HepG2 (cell line): ENCODE results near the gene MST1R. TPM values are rescaled to one million over a fixed set of nuclear protein-coding genes. Genes with fewer than 3 reads are reported as not detected.
A peak's percentile ranks its signal among the peaks of the same experiment; 100 is the strongest.

ENCODE experiments used
- BCLAF1 ChIP-seq: fragments of 450-650 bp; IDR thresholded peaks from 2 replicates; pipeline ENCODE4 v1.6.1; 2017; ENCODE audit warnings: mild to moderate bottlenecking
- KAT2B ChIP-seq: fragments of 150-350 bp; IDR thresholded peaks from 2 replicates; pipeline ENCODE4 v1.6.1; 2014; ENCODE audit warnings: low read depth, low read length, borderline replicate concordance
- LBX2 ChIP-seq: sonication (generic); formaldehyde crosslinking; IDR thresholded peaks from 2 replicates; pipeline ENCODE4 v1.5.0; 2020; ENCODE audit warnings: missing genetic modification reagents, mild to moderate bottlenecking, borderline replicate concordance
- MIER3 ChIP-seq: IDR thresholded peaks from 2 replicates; pipeline ENCODE4 v1.6.1; 2016; ENCODE audit warnings: missing compliant biosample characterization, borderline replicate concordance
- NCOR1 ChIP-seq: fragments of 200-600 bp; sonication (generic); IDR thresholded peaks from 2 replicates; pipeline ENCODE4 v1.7.0; 2017; ENCODE audit warnings: antibody characterized with exemption, low read length, borderline replicate concordance
- NONO ChIP-seq, 2 experiments: fragments of 450-650 bp in 1 of 2; sonication (generic) in 1 of 2; formaldehyde crosslinking in 1 of 2; IDR thresholded peaks in 1 of 2; conservative IDR thresholded peaks in 1 of 2; 2 replicates each; pipeline versions ENCODE4 v1.6.1 to v1.8.0; 2017 to 2022; ENCODE audit warnings: mild to moderate bottlenecking in 1 of 2, missing genetic modification reagents in 1 of 2, moderate library complexity in 1 of 2
- POLR2AphosphoS2 ChIP-seq: IDR thresholded peaks from 2 replicates; pipeline ENCODE4 v1.6.1; 2011; ENCODE audit warnings: low read depth, low read length, improper control_type of control experiment
- SAFB2 ChIP-seq: sonication (generic); formaldehyde crosslinking; IDR thresholded peaks from 2 replicates; pipeline ENCODE4 v1.5.1; 2020; ENCODE audit warnings: missing genetic modification reagents, low read depth, mild to moderate bottlenecking, borderline replicate concordance
- SOX13 ChIP-seq, 3 experiments: fragments of 450-650 bp in 1 of 3; sonication (generic) in 1 of 3; formaldehyde crosslinking in 1 of 3; IDR thresholded peaks in 2 of 3; conservative IDR thresholded peaks in 1 of 3; 2 replicates each; pipeline versions ENCODE4 v1.5.0 to v1.6.1; 2016 to 2020; ENCODE audit warnings: antibody characterized with exemption in 1 of 3, mild to moderate bottlenecking in 1 of 3, missing compliant biosample characterization in 1 of 3, missing genetic modification reagents in 1 of 3, moderate library complexity in 1 of 3
- ZNF121 ChIP-seq: sonication (generic); formaldehyde crosslinking; IDR thresholded peaks from 2 replicates; pipeline ENCODE4 v1.5.0; 2020; ENCODE audit warnings: mild to moderate bottlenecking, missing genetic modification reagents
- ZNF160 ChIP-seq: sonication (generic); formaldehyde crosslinking; IDR thresholded peaks from 2 replicates; pipeline ENCODE4 v1.8.0; 2022; ENCODE audit warnings: mild to moderate bottlenecking, inconsistent platforms, missing genetic modification reagents
- polyA plus RNA-seq, 8 experiments: library from polyadenylated mRNA; depleted of rRNA in 3 of 8; stranded (reverse) in 7 of 8; unstranded in 1 of 8; fragments of >200 nt; fragmentation: Illumina TruSeq in 4 of 8; extraction: Trizol in 4 of 8; gene quantifications; 2 replicates each; pipeline versions ENCODE4 v1.2.1 to v1.2.3, GENCODE V29; 2011 to 2016; ENCODE audit warnings: low read depth in 4 of 8, missing spikeins in 1 of 8, mixed read lengths in 1 of 8; ENCODE audit not compliant: insufficient read depth in 1 of 8
- total RNA-seq, 5 experiments: library from RNA; depleted of rRNA; stranded (reverse); fragments of >200 nt; fragmentation: Illumina TruSeq; extraction: Trizol; gene quantifications; 2 replicates each; pipeline ENCODE4 v1.2.3, GENCODE V29; 2016; ENCODE audit warnings: low read depth in 1 of 5
- TF ChIP-seq, protein P1 (sequence below), 2 experiments: sonication (generic) in 1 of 2; formaldehyde crosslinking in 1 of 2; IDR thresholded peaks; 2 replicates each; pipeline versions ENCODE4 v1.5.1 to v1.6.1; 2011 to 2020; ENCODE audit warnings: borderline replicate concordance in 1 of 2, low read depth in 1 of 2, low read length in 1 of 2, mild to moderate bottlenecking in 1 of 2, missing genetic modification reagents in 1 of 2, moderate library complexity in 1 of 2
- TF ChIP-seq, protein P2 (sequence below), 2 experiments: sonication (generic) in 1 of 2; formaldehyde crosslinking in 1 of 2; IDR thresholded peaks; 2 replicates each; pipeline versions ENCODE4 v1.6.1 to v1.9.0; 2014 to 2022; ENCODE audit warnings: antibody characterized with exemption in 1 of 2, borderline replicate concordance in 1 of 2, inconsistent platforms in 1 of 2, low read depth in 1 of 2, missing genetic modification reagents in 1 of 2

MST1R gene
- total and polyA plus RNA-seq, 2 of the 13 experiments (the other 11 are each of a cell fraction or from before 2014, with no cell fraction given): 0.11 to 0.77 TPM

DNA sequence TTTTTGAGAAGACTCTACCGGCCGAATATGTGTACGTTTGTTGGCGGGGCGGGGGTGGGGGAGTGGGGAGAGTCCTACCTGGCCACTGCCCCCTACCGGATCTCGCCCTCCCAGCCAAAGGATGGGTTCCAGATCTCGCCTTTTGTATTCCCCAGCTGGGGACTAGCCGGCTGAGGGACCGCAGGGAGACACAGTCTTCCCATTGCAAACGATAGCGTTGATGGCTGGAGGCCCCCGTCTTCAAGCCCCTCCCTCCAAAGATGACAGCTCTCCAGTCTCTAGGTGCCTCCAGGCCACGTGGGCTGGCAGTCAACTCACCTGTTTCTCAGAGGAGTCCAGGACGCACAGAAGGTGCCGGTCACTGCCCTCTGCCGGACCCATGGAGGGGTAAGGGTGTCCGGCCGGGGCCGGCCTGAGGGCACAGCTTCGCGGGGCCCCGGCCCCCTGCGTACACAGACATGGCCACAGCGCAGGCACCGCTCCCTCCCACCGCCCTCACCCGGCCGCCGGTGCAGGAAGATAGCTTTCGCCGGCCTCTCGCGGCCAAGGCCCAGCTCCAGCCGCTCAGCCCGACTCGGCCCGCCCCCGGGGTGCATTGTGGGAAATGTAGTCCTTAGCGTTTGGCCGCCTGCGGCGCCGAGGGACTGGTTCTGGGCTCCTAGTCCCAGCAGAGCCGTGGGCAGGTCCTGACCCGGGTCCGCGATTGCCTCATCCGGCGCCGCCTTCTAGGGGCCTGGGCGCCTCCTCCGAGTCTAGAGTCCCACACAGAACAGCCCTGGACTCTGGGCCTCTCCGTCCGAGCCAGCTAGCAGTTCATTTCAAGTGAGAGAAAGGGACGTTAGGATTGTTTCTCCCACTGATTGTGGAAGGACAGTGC lies 25.9 kb upstream of the MST1R start, which contains the start of gene MON1A (continued):
- TF ChIP-seq, protein P1, sequence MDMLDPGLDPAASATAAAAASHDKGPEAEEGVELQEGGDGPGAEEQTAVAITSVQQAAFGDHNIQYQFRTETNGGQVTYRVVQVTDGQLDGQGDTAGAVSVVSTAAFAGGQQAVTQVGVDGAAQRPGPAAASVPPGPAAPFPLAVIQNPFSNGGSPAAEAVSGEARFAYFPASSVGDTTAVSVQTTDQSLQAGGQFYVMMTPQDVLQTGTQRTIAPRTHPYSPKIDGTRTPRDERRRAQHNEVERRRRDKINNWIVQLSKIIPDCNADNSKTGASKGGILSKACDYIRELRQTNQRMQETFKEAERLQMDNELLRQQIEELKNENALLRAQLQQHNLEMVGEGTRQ (IDR thresholded peaks at IDR 0.05; ENCODE audit: low read depth, low read length): peak; percentile 35; the same call in 1 of the 2 replicates
- TF ChIP-seq, protein P1 (CRISPR knock-in tag; IDR thresholded peaks at IDR 0.05; ENCODE audit: borderline replicate concordance): peak; percentile 75
- no peak for TF ChIP-seq KAT2B
- TF ChIP-seq NCOR1: no peak; the same call in 1 of the 2 replicates
- TF ChIP-seq LBX2: no peak
- TF ChIP-seq, protein P2, sequence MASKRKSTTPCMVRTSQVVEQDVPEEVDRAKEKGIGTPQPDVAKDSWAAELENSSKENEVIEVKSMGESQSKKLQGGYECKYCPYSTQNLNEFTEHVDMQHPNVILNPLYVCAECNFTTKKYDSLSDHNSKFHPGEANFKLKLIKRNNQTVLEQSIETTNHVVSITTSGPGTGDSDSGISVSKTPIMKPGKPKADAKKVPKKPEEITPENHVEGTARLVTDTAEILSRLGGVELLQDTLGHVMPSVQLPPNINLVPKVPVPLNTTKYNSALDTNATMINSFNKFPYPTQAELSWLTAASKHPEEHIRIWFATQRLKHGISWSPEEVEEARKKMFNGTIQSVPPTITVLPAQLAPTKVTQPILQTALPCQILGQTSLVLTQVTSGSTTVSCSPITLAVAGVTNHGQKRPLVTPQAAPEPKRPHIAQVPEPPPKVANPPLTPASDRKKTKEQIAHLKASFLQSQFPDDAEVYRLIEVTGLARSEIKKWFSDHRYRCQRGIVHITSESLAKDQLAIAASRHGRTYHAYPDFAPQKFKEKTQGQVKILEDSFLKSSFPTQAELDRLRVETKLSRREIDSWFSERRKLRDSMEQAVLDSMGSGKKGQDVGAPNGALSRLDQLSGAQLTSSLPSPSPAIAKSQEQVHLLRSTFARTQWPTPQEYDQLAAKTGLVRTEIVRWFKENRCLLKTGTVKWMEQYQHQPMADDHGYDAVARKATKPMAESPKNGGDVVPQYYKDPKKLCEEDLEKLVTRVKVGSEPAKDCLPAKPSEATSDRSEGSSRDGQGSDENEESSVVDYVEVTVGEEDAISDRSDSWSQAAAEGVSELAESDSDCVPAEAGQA (IDR thresholded peaks at IDR 0.05; ENCODE audit: low read depth): peak; percentile 79
- TF ChIP-seq, protein P2 (CRISPR knock-in tag; IDR thresholded peaks at IDR 0.05; ENCODE audit: borderline replicate concordance): no peak
- no peak; the same call in none of the 2 replicates for TF ChIP-seq ZNF160 (CRISPR knock-in tag)
- TF ChIP-seq ZNF121 (CRISPR knock-in tag): peak; percentile 41
- no peak for TF ChIP-seq POLR2AphosphoS2
- peak; percentile 64; the same call in 1 of the 2 replicates for TF ChIP-seq MIER3 (CRISPR knock-in tag)
- TF ChIP-seq SAFB2 (CRISPR knock-in tag): no peak
- TF ChIP-seq NONO (IDR thresholded peaks at IDR 0.05): no peak
- 0 out of 2 replicates have a peak, but pooled peaks have one; percentile 19 for TF ChIP-seq NONO (CRISPR knock-in tag; conservative IDR thresholded peaks at IDR 0.05)
- TF ChIP-seq SOX13 (IDR thresholded peaks at IDR 0.05): no peak; the same call in 1 of the 2 replicates
- TF ChIP-seq SOX13 (CRISPR knock-in tag; conservative IDR thresholded peaks at IDR 0.05 in 1 of 2, IDR thresholded peaks at IDR 0.05 in 1 of 2): peak in 1 of 2 experiments; percentile 46; a peak in 1 of 4 replicates
- no peak for TF ChIP-seq BCLAF1
